GM12801 (cell line): Measurements from ENCODE around the gene ZBTB21.

ENCODE experiments used
- TF ChIP-seq, protein P1 (sequence below): IDR thresholded peaks from one replicate; pipeline ENCODE4 v1.5.1; 2011; ENCODE audit warnings: control low read depth; ENCODE audit not compliant: insufficient read length; ENCODE audit errors: extremely low read depth

The ZBTB21 gene

GRCh38 chr21:42017022-42017421, 6.9 kb upstream of the ZBTB21 start:
- TF ChIP-seq, protein P1, sequence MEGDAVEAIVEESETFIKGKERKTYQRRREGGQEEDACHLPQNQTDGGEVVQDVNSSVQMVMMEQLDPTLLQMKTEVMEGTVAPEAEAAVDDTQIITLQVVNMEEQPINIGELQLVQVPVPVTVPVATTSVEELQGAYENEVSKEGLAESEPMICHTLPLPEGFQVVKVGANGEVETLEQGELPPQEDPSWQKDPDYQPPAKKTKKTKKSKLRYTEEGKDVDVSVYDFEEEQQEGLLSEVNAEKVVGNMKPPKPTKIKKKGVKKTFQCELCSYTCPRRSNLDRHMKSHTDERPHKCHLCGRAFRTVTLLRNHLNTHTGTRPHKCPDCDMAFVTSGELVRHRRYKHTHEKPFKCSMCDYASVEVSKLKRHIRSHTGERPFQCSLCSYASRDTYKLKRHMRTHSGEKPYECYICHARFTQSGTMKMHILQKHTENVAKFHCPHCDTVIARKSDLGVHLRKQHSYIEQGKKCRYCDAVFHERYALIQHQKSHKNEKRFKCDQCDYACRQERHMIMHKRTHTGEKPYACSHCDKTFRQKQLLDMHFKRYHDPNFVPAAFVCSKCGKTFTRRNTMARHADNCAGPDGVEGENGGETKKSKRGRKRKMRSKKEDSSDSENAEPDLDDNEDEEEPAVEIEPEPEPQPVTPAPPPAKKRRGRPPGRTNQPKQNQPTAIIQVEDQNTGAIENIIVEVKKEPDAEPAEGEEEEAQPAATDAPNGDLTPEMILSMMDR, result no peak

GRCh38 chr21:42016364-42016985, 6.3 kb upstream of the ZBTB21 start:
- TF ChIP-seq, protein P1, result no peak

DNA sequence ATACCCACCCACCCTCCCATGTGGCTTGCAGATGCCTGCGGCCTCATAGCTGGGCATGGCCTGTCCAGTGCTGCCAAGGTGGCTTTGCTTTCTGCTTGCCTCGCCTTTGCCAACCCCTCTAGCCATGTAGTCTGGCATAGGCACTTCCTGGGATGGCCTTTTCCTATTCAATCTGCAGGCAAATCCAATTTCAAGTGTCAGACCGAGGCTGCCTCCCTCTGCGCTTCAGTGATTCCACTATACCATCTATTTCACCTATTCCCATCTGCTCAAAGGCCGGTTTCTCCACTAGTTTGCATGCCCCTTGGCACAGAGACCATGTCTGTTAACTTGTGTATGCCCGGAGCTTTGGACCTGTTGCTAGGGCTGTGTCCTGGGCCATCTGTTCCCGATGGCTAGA, 3.8 kb upstream of the ZBTB21 start:
- TF ChIP-seq, protein P1, result no peak

DNA sequence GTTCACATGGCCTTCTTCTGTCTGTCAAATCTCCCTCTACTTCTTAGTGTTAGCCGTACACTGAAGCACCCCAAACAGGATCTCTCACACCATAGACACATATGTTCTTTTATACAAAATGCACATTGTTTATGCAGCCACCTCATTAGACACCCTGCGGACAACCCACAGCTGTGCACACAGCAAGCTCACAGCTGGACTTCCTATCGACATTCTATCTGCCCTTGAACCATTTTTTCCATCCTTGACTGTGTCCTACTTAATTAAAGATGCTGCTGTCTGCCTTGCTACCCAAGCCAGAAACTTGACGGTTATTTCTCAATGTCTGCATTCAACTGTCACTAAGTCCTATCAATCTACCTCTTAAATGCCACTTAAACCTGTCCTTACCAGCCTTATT, 3.2 kb upstream of the ZBTB21 start:
- TF ChIP-seq, protein P1, result no peak

DNA sequence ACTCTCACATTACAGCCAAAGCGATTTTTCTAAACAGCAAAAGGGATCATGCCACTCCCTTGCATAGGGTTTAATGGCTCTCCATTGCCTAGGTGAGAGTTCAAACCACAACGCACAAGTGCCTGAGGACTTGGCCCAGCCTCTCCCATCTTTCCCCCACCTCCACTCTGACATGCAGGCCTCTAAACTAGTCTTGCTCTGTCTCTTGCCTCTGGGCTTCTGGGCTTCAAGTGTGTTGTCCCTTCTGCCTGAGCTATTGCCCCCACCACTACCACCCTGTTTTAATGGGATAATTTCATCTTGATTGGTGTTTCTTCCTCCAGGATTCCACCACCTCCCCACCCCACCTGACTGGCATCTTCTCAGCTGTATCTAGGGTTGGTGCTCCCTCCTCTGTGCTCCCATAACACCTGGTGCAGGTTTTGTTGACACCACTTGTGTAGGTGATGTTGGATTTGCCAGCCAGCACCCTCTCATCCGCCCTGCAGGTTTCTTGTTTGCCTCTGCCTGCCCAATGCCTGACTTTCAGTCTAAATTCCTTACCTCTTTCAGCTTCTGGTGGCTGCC, 2.7 kb upstream of the ZBTB21 start:
- TF ChIP-seq, protein P1, result no peak

GRCh38 chr21:42012344-42012743, 2.2 kb upstream of the ZBTB21 start:
- TF ChIP-seq, protein P1, result no peak

DNA sequence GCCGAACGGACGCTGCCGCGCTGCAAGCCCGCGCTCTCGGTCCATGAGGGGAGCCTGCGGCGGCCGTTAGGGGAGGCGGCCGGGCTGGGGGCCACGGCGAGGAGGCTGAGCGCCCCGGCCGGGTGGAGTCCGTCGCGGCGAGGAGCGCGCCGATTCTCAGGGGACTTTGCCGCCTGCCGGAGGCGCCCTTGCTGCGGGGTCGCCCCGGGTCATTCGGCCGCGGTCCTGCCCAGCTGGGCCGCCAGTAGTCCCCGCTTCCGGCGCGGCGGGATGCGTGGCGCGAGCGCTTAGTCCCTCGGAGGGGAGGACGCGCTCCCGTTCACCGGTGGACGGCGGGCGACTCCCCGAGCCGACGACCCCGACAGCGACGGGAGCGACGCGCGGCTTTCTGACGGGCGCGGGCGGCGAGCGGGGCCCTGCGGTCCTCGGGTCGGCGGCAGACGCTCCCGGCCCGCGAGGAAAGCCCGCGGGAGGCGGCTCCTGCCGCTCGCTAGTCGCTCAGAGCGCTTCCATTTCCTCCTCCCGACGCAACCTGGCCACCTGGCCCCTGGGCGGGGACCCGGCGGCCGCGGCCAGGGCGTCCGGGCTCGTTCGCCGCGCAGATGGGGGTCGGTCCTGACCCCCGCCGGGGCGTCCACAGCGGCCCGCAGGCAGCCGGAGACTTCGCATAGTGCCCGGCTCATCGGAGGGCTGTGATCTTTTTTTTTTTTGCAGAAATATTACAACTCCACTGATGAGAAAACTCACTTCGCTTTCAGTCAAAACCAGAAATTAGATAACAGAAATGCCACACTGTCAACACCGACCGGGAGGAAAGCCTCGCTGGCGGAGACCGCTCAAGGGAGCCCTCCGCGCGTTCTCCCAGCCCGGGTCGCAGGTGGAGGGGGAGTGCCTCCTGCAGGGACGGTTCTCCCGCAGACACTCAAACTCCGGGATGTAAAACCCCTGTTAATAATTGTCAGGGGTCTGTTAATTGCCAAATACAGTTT, 641 bp upstream of the ZBTB21 start:
- TF ChIP-seq, protein P1, result no peak
